ENCODE results near the gene PLET1.

The PLET1 gene

GRCh38 chr11:112260490-112260889, at the start of gene PLET1:
Gene PLET1, minus strand, starts transcription at chr11:112260860. Its CDS starts 271 bp downstream, at chr11:112260589.
- DNase-seq (ENCODE audit: low read depth): no peak

GRCh38 chr11:112310419-112310818, 49.8 kb upstream of the PLET1 start:
- no peak for DNase-seq (ENCODE audit: low read depth)

GRCh38 chr11:112308651-112309050, 48.0 kb upstream of the PLET1 start:
- no peak for DNase-seq (ENCODE audit: low read depth)

GRCh38 chr11:112307616-112308015, 47.0 kb upstream of the PLET1 start:
- DNase-seq (ENCODE audit: low read depth): no peak

GRCh38 chr11:112306230-112306629, 45.6 kb upstream of the PLET1 start:
- no peak for DNase-seq (ENCODE audit: low read depth)

- DNase-seq (ENCODE audit: low read depth): no peak
Measured at GRCh38 chr11:112304914-112305313, 44.3 kb upstream of the PLET1 start.

GRCh38 chr11:112303616-112304015, 43.0 kb upstream of the PLET1 start:
- DNase-seq (ENCODE audit: low read depth): no peak

GRCh38 chr11:112302226-112302868, 41.7 kb upstream of the PLET1 start:
- DNase-seq (ENCODE audit: low read depth): no peak

GRCh38 chr11:112300094-112300786, 39.6 kb upstream of the PLET1 start:
- no peak for DNase-seq (ENCODE audit: low read depth)

GRCh38 chr11:112298535-112298934, 37.9 kb upstream of the PLET1 start:
- DNase-seq (ENCODE audit: low read depth): no peak

GRCh38 chr11:112297248-112297866, 36.7 kb upstream of the PLET1 start:
- no peak for DNase-seq (ENCODE audit: low read depth)

- no peak for DNase-seq (ENCODE audit: low read depth)
Measured at GRCh38 chr11:112296044-112296443, 35.4 kb upstream of the PLET1 start.

GRCh38 chr11:112294688-112295340, 34.2 kb upstream of the PLET1 start:
- DNase-seq (ENCODE audit: low read depth): no peak

- DNase-seq (ENCODE audit: low read depth): no peak
Measured at GRCh38 chr11:112293614-112294013, 33.0 kb upstream of the PLET1 start.

GRCh38 chr11:112292785-112293407, 32.2 kb upstream of the PLET1 start:
- DNase-seq (ENCODE audit: low read depth): peak; percentile 87

- DNase-seq (ENCODE audit: low read depth): no peak
Measured at GRCh38 chr11:112292188-112292587, 31.5 kb upstream of the PLET1 start.

GRCh38 chr11:112291191-112291590, 30.5 kb upstream of the PLET1 start:
- no peak for DNase-seq (ENCODE audit: low read depth)

- no peak for DNase-seq (ENCODE audit: low read depth)
Measured at GRCh38 chr11:112290493-112290850, 29.8 kb upstream of the PLET1 start.

GRCh38 chr11:112289588-112290492, 29.2 kb upstream of the PLET1 start:
- DNase-seq (ENCODE audit: low read depth): peak; percentile 17

GRCh38 chr11:112288021-112288420, 27.4 kb upstream of the PLET1 start:
- no peak for DNase-seq (ENCODE audit: low read depth)

GRCh38 chr11:112285841-112286311, 25.2 kb upstream of the PLET1 start:
- DNase-seq (ENCODE audit: low read depth): no peak
